Osteocyte (in vitro differentiated cells): ENCODE measurements around the gene DLG5. TPM values are rescaled to one million over a fixed set of nuclear protein-coding genes. Genes with fewer than 3 reads are reported as not detected.

Source experiments
- DNase-seq: peaks from one replicate; pipeline ENCODE4 v3.0.0; 2021; ENCODE audit warnings: mixed read lengths; ENCODE audit not compliant: unreplicated experiment; ENCODE audit errors: extremely low spot score
- H3K27ac Mint-ChIP-seq: one replicate; pipeline ENCODE4 v1.8.0; 2021; ENCODE audit warnings: mild to moderate bottlenecking, mixed read lengths; ENCODE audit not compliant: unreplicated experiment
- H3K27me3 Mint-ChIP-seq: one replicate; pipeline ENCODE4 v1.8.0; 2021; ENCODE audit warnings: mixed read lengths; ENCODE audit not compliant: unreplicated experiment
- H3K36me3 Mint-ChIP-seq: one replicate; pipeline ENCODE4 v1.8.0; 2021; ENCODE audit warnings: mixed read lengths; ENCODE audit not compliant: unreplicated experiment
- H3K4me1 Mint-ChIP-seq: one replicate; pipeline ENCODE4 v1.8.0; 2021; ENCODE audit warnings: mixed read lengths; ENCODE audit not compliant: unreplicated experiment
- H3K4me3 Mint-ChIP-seq: one replicate; pipeline ENCODE4 v1.8.0; 2021; ENCODE audit warnings: mild to moderate bottlenecking, moderate library complexity, mixed read lengths; ENCODE audit not compliant: unreplicated experiment
- H3K9me3 Mint-ChIP-seq: one replicate; pipeline ENCODE4 v1.8.0; 2021; ENCODE audit warnings: mixed read lengths; ENCODE audit not compliant: unreplicated experiment
- CTCF ChIP-seq: fragments of 200-600 bp; sonication (generic); IDR thresholded peaks from 2 replicates; pipeline ENCODE4 v1.5.0; 2021; ENCODE audit warnings: antibody characterized with exemption, mild to moderate bottlenecking, moderate library complexity
- total RNA-seq: library from RNA; stranded (reverse); gene quantifications from 2 replicates; pipeline ENCODE4 v1.2.1, GENCODE V29; 2021

DLG5 gene
- total RNA-seq, 1 donor from 2014 or later, result 69.8 TPM

- Mint-ChIP-seq H3K27me3 (no peaks in the 10 kb centered on the region), H3K9me3 (no peaks in the 10 kb centered on the region), H3K27ac (no peak overlapping the region), H3K4me1 (no peaks in the 10 kb centered on the region), H3K36me3 (peaks cover 49% of the 10 kb centered on the region), H3K4me3 (no peak overlapping the region)
- no peak for TF ChIP-seq CTCF
- no peak for DNase-seq
Measured at GRCh38 chr10:77816311-77816710, 110.2 kb downstream of the DLG5 start.

- Mint-ChIP-seq H3K4me3 (no peak overlapping the region), H3K36me3 (peaks cover 55% of the 10 kb centered on the region), H3K27ac (no peak overlapping the region), H3K4me1 (no peaks in the 10 kb centered on the region), H3K27me3 (no peaks in the 10 kb centered on the region), H3K9me3 (no peaks in the 10 kb centered on the region)
- no peak for DNase-seq
- TF ChIP-seq CTCF, result no peak
Measured at GRCh38 chr10:77812741-77813140, 113.8 kb downstream of the DLG5 start.

- H3K9me3 Mint-ChIP-seq, result no peaks in the 10 kb centered on the region
- H3K36me3 Mint-ChIP-seq, result peaks cover 52% of the 10 kb centered on the region
- DNase-seq, result no peak
Measured at GRCh38 chr10:77811831-77812430, 114.6 kb downstream of the DLG5 start.

GRCh38 chr10:77810446-77811335 is 115.9 kb downstream of the DLG5 start:
- DNase-seq, result no peak
- Mint-ChIP-seq H3K4me1 (no peaks in the 10 kb centered on the region), H3K27me3 (no peaks in the 10 kb centered on the region), H3K4me3 (no peak overlapping the region), H3K27ac (peak overlapping the region; percentile 24), H3K36me3 (peaks cover 58% of the 10 kb centered on the region), H3K9me3 (no peaks in the 10 kb centered on the region)
- TF ChIP-seq CTCF, result no peak

More at GRCh38 chr10:77811831-77812430, 114.6 kb downstream of the DLG5 start:
- TF ChIP-seq CTCF, result no peak
- no peak overlapping the region for H3K4me3 Mint-ChIP-seq
- no peak overlapping the region for H3K27ac Mint-ChIP-seq
- no peaks in the 10 kb centered on the region for H3K4me1 Mint-ChIP-seq
- H3K27me3 Mint-ChIP-seq, result no peaks in the 10 kb centered on the region

GRCh38 chr10:77809336-77809735 is 117.2 kb downstream of the DLG5 start:
- no peak for DNase-seq
- H3K4me1 Mint-ChIP-seq, result no peaks in the 10 kb centered on the region
- H3K36me3 Mint-ChIP-seq, result peaks cover 62% of the 10 kb centered on the region
- no peak for TF ChIP-seq CTCF
- no peaks in the 10 kb centered on the region for H3K27me3 Mint-ChIP-seq
- H3K9me3 Mint-ChIP-seq, result no peaks in the 10 kb centered on the region
- H3K4me3 Mint-ChIP-seq, result no peak overlapping the region
- no peak overlapping the region for H3K27ac Mint-ChIP-seq
